Thyroid gland (tissue), 4 donors: ENCODE results near the gene CHRNB1. TPM values are rescaled to one million over a fixed set of nuclear protein-coding genes. Genes with fewer than 3 reads are reported as not detected.

ENCODE experiments used
- DNase-seq, 2 donors: peaks; one replicate each; pipeline ENCODE4 v3.0.0-alpha.2; 2019
- H3K27ac ChIP-seq, 3 donors: fragments of 200-600 bp; sonication (generic); 1 replicate in 2 of 3; 2 replicates in 1 of 3; pipeline ENCODE4 v1.5.1; 2016 to 2019; ENCODE audit warnings: mild to moderate bottlenecking in 1 of 3, moderate library complexity in 1 of 3
- H3K27me3 ChIP-seq: fragments of 200-600 bp; sonication (generic); one replicate; pipeline ENCODE4 v1.5.1; 2019
- H3K36me3 ChIP-seq, 2 donors: fragments of 200-600 bp; sonication (generic); one replicate each; pipeline ENCODE4 v1.5.1; 2016 to 2019
- H3K4me1 ChIP-seq, 2 donors: fragments of 200-600 bp; sonication (generic); one replicate each; pipeline ENCODE4 v1.5.1; 2017 to 2019
- H3K4me3 ChIP-seq, 3 donors: fragments of 200-600 bp; sonication (generic); replicated peaks in 1 of 3; 1 replicate in 2 of 3; 2 replicates in 1 of 3; pipeline ENCODE4 v1.5.1; 2016; ENCODE audit warnings: mild to moderate bottlenecking in 1 of 3
- H3K9me3 ChIP-seq: fragments of 200-600 bp; sonication (generic); one replicate; pipeline ENCODE4 v1.5.1; 2017
- POLR2A ChIP-seq, 2 donors: fragments of 450-650 bp; IDR thresholded peaks; one replicate each; pipeline ENCODE4 v1.6.1; 2017; ENCODE audit warnings: antibody characterized with exemption in 2 of 2, mild to moderate bottlenecking in 2 of 2, moderate library complexity in 1 of 2
- WGBS, 2 donors: methylation state at CpG; one replicate each; pipeline ENCODE4 v1.1.5; 2017; 5-methylcytosine and 5-hydroxymethylcytosine counted together
- intact Hi-C: fragments of 100-400 bp; cut with DNase I; formaldehyde crosslinking; loops from one replicate; pipeline ENCODE4 v1.15.1; 2023
- total RNA-seq, 4 donors: library from RNA; depleted of rRNA; stranded (reverse); fragments of >200 nt; gene quantifications; one replicate each; pipeline ENCODE4 v1.2.3, GENCODE V29; 2016
- TF ChIP-seq, protein P1 (sequence below), 6 experiments: fragments of 200-600 bp in 3 of 6; fragments of 450-650 bp in 3 of 6; sonication (generic) in 3 of 6; IDR thresholded peaks; one replicate each; pipeline ENCODE4 v1.5.1; 2016 to 2019; ENCODE audit warnings: antibody characterized with exemption in 6 of 6, mild to moderate bottlenecking in 2 of 6, inconsistent platforms in 1 of 6, moderate library complexity in 1 of 6

Gene CHRNB1
- total RNA-seq, 4 donors from 2014 or later: 13.4 to 29.2 (median 19.8) TPM

- WGBS, 2 donors: 84 to 88% methylated on average over 13 of the region's 13 CpGs
- H3K4me1 ChIP-seq: peaks cover 9 to 19% of the 10 kb centered on the region in 2 donors
- no peaks in the 10 kb centered on the region for H3K36me3 ChIP-seq
- H3K4me3 ChIP-seq: no peak overlapping the region
- no peaks in the 10 kb centered on the region for H3K27me3 ChIP-seq
- H3K9me3 ChIP-seq: no peaks in the 10 kb centered on the region
- DNase-seq: no peak
- no peak for TF ChIP-seq POLR2A (IDR thresholded peaks at IDR 0.05)
- TF ChIP-seq, protein P1, sequence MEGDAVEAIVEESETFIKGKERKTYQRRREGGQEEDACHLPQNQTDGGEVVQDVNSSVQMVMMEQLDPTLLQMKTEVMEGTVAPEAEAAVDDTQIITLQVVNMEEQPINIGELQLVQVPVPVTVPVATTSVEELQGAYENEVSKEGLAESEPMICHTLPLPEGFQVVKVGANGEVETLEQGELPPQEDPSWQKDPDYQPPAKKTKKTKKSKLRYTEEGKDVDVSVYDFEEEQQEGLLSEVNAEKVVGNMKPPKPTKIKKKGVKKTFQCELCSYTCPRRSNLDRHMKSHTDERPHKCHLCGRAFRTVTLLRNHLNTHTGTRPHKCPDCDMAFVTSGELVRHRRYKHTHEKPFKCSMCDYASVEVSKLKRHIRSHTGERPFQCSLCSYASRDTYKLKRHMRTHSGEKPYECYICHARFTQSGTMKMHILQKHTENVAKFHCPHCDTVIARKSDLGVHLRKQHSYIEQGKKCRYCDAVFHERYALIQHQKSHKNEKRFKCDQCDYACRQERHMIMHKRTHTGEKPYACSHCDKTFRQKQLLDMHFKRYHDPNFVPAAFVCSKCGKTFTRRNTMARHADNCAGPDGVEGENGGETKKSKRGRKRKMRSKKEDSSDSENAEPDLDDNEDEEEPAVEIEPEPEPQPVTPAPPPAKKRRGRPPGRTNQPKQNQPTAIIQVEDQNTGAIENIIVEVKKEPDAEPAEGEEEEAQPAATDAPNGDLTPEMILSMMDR (IDR thresholded peaks at IDR 0.05): no peak
- intact Hi-C loops: no loop called here
- no peak overlapping the region for H3K27ac ChIP-seq
Observed at GRCh38 chr17:7407082-7407481, 37.8 kb upstream of the CHRNB1 start.

DNA sequence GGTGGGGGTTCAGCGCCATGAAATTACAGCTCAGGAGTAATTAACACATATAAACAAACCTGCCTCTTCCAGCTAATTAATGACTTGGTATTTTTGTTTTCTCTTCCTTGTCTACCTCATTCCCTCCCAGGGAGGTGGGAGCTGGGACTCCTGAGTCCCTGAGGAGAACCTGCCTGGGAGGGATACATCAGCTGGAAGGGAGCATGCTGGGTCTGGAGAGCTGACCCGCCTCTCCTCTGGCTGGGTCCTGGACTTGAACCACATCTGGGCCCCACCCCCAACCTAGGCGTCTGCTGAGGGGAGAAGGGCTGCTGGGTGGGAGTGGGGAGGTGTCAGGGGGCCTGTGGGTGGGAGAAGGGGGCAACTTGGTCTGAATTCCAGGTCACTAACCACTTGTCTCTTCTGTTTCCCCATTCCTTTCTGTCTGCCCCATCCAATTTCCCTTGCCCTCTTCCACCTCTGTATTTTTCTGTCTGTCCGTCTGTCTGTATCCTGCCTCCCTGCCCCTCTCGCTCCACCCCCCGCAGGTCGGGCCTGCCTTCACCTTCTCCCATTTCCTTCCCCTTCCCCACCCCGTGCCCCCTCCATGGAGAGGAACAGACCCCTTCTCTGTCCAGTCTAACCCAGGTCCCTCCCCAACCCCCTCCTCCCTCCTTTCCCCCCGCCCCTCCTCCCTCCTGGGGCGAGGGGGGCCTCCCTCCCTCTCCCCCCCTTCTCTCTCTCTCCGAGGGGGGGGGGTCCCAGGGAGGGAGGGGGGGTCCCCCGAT lies 37.2 kb upstream of the CHRNB1 start, which contains the start of gene NLGN2:
Gene NLGN2 (plus strand): TSS at position 361 of the 767 bp plus-strand sequence. CDS start 411 bp downstream, outside the sequence.
- Histone ChIP-seq H3K27me3 (no peaks in the 10 kb centered on the region), H3K27ac (no peak within 1 kb of the TSS), H3K4me3 (no peak within 1 kb of the TSS), H3K4me1 (peaks cover 7 to 15% of the 10 kb centered on the region in 2 donors), H3K36me3 (no peaks in the 10 kb centered on the region), H3K9me3 (no peaks in the 10 kb centered on the region)
- intact Hi-C loops: no loop called here
- no peak for TF ChIP-seq POLR2A (IDR thresholded peaks at IDR 0.05)
- TF ChIP-seq, protein P1 (IDR thresholded peaks at IDR 0.05): no peak
- no peak for DNase-seq
- WGBS, 2 donors: 56% methylated on average over 9 to 11 of the region's 12 CpGs

DNA sequence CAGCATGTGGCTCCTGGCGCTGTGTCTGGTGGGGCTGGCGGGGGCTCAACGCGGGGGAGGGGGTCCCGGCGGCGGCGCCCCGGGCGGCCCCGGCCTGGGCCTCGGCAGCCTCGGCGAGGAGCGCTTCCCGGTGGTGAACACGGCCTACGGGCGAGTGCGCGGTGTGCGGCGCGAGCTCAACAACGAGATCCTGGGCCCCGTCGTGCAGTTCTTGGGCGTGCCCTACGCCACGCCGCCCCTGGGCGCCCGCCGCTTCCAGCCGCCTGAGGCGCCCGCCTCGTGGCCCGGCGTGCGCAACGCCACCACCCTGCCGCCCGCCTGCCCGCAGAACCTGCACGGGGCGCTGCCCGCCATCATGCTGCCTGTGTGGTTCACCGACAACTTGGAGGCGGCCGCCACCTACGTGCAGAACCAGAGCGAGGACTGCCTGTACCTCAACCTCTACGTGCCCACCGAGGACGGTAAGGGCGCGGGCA lies 36.6 kb upstream of the CHRNB1 start:
- Histone ChIP-seq H3K27ac (no peak overlapping the region), H3K4me1 (peaks cover under 1 to 8% of the 10 kb centered on the region in 2 donors), H3K9me3 (no peaks in the 10 kb centered on the region), H3K4me3 (no peak overlapping the region), H3K36me3 (no peaks in the 10 kb centered on the region), H3K27me3 (no peaks in the 10 kb centered on the region)
- TF ChIP-seq, protein P1 (IDR thresholded peaks at IDR 0.05): no peak
- TF ChIP-seq POLR2A (IDR thresholded peaks at IDR 0.05): no peak
- WGBS, 2 donors: 61 to 79% methylated on average over 31 to 33 of the region's 58 CpGs
- DNase-seq: no peak
- intact Hi-C loops: no loop called here

DNA sequence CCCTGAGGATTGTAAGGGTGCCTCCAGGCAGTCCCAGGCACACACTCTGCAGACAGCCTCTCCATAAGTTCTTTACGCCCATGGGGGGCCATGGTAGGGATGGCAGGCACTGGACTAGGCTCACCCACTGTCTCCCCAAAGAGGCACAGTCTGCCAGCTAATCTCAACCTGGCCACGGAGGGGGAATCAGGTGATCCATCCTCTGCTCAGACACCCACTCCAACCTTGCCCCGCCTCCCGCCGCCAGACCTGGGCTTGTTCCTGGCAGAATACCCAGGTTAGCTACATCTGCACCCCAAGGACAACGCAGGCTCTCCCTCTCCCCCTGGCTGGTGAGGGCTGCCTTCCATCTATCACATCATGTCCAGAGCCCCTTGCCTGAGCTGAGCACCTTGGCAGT lies 36.0 kb upstream of the CHRNB1 start:
- WGBS, 2 donors: 82 to 88% methylated on average over 5 of the region's 6 CpGs
- TF ChIP-seq POLR2A (IDR thresholded peaks at IDR 0.05): no peak
- TF ChIP-seq, protein P1 (IDR thresholded peaks at IDR 0.05): no peak
- Histone ChIP-seq H3K4me1 (peaks cover 0 to 7% of the 10 kb centered on the region in 2 donors), H3K36me3 (no peaks in the 10 kb centered on the region), H3K9me3 (no peaks in the 10 kb centered on the region), H3K27me3 (no peaks in the 10 kb centered on the region), H3K4me3 (no peak overlapping the region), H3K27ac (no peak overlapping the region)
- intact Hi-C loops: no loop called here
- no peak for DNase-seq

GRCh38 chr17:7409716-7410115 lies 35.1 kb upstream of the CHRNB1 start:
- H3K4me3 ChIP-seq: no peak overlapping the region
- no peak overlapping the region for H3K27ac ChIP-seq
- H3K27me3 ChIP-seq: no peaks in the 10 kb centered on the region
- H3K36me3 ChIP-seq: no peaks in the 10 kb centered on the region
- no peak for DNase-seq
- WGBS, 2 donors: 94% methylated on average over 6 of the region's 6 CpGs
- TF ChIP-seq, protein P1 (IDR thresholded peaks at IDR 0.05): no peak
- no peak for TF ChIP-seq POLR2A (IDR thresholded peaks at IDR 0.05)
- peaks cover 0 to 7% of the 10 kb centered on the region in 2 donors for H3K4me1 ChIP-seq
- H3K9me3 ChIP-seq: no peaks in the 10 kb centered on the region
- intact Hi-C loops: no loop called here
